ENCODE results near the gene PGPEP1.

Gene PGPEP1

GRCh38 chr19:18386543-18387271 lies 46.3 kb downstream of the PGPEP1 start:
- H3K36me3 ChIP-seq, result no peaks in the 10 kb centered on the region
- peaks cover 41% of the 10 kb centered on the region for H3K4me1 ChIP-seq
- H3K27me3 ChIP-seq, result peaks cover 32% of the 10 kb centered on the region; the same call in 1 of the 2 replicates
- TF ChIP-seq Cebpa-rat (IDR thresholded peaks at IDR 0.05), result no peak
- no peak overlapping the region for H3K9ac ChIP-seq
- H3K4me3 ChIP-seq, result no peak overlapping the region
- no peak overlapping the region for H3K27ac ChIP-seq
- H3K4me2 ChIP-seq, result peak overlapping the region; percentile 78
- H3K9me3 ChIP-seq, result no peaks in the 10 kb centered on the region
- no peaks in the 10 kb centered on the region for H4K20me1 ChIP-seq

GRCh38 chr19:18388100-18388959 lies 47.9 kb downstream of the PGPEP1 start:
- Histone ChIP-seq H3K4me3 (peak overlapping the region; percentile 53), H3K4me2 (peak overlapping the region; percentile 78), H3K9me3 (no peaks in the 10 kb centered on the region), H3K9ac (no peak overlapping the region), H3K27ac (no peak overlapping the region), H3K36me3 (no peaks in the 10 kb centered on the region), H3K4me1 (peaks cover 37% of the 10 kb centered on the region), H4K20me1 (no peaks in the 10 kb centered on the region), H3K27me3 (peaks cover 43% of the 10 kb centered on the region; the same call in 1 of the 2 replicates)
- no peak for TF ChIP-seq Cebpa-rat (IDR thresholded peaks at IDR 0.05)

GRCh38 chr19:18388960-18389725 lies 48.7 kb downstream of the PGPEP1 start:
- no peak overlapping the region for H3K27ac ChIP-seq
- no peak overlapping the region for H3K9ac ChIP-seq
- peak overlapping the region; percentile 53; the same call in 1 of the 2 replicates for H3K4me3 ChIP-seq
- peaks cover 43% of the 10 kb centered on the region; the same call in 1 of the 2 replicates for H3K27me3 ChIP-seq
- no peaks in the 10 kb centered on the region for H3K9me3 ChIP-seq
- peaks cover 37% of the 10 kb centered on the region for H3K4me1 ChIP-seq
- H3K4me2 ChIP-seq, result peak overlapping the region; percentile 78
- TF ChIP-seq Cebpa-rat (IDR thresholded peaks at IDR 0.05), result no peak
- no peaks in the 10 kb centered on the region for H4K20me1 ChIP-seq
- H3K36me3 ChIP-seq, result no peaks in the 10 kb centered on the region

- Histone ChIP-seq H3K9me3 (no peaks in the 10 kb centered on the region), H3K27ac (no peak overlapping the region), H3K4me1 (peaks cover 37% of the 10 kb centered on the region), H3K9ac (no peak overlapping the region), H3K4me2 (no peak overlapping the region), H3K27me3 (peaks cover 43% of the 10 kb centered on the region; the same call in 1 of the 2 replicates), H3K4me3 (no peak overlapping the region), H3K36me3 (no peaks in the 10 kb centered on the region), H4K20me1 (no peaks in the 10 kb centered on the region)
- TF ChIP-seq Cebpa-rat (IDR thresholded peaks at IDR 0.05), result no peak
These were observed 49.3 kb downstream of the PGPEP1 start for GRCh38 chr19:18389726-18390064.

GRCh38 chr19:18390065-18390907 lies 49.9 kb downstream of the PGPEP1 start:
- Histone ChIP-seq H3K36me3 (no peaks in the 10 kb centered on the region), H3K4me1 (peaks cover 37% of the 10 kb centered on the region), H3K27me3 (peaks cover 43% of the 10 kb centered on the region; the same call in 1 of the 2 replicates), H3K4me3 (no peak overlapping the region), H3K27ac (no peak overlapping the region), H3K9me3 (no peaks in the 10 kb centered on the region), H4K20me1 (no peaks in the 10 kb centered on the region), H3K4me2 (no peak overlapping the region), H3K9ac (no peak overlapping the region)
- TF ChIP-seq Cebpa-rat (IDR thresholded peaks at IDR 0.05), result no peak

GRCh38 chr19:18391509-18392075 lies 51.2 kb downstream of the PGPEP1 start:
- H3K4me2 ChIP-seq, result no peak overlapping the region
- no peak overlapping the region for H3K27ac ChIP-seq
- TF ChIP-seq Cebpa-rat (IDR thresholded peaks at IDR 0.05), result no peak

GRCh38 chr19:18392417-18392816 lies 52.0 kb downstream of the PGPEP1 start:
- Histone ChIP-seq H3K36me3 (no peaks in the 10 kb centered on the region), H3K4me2 (peak overlapping the region; percentile 40), H3K9ac (no peak overlapping the region)

More at GRCh38 chr19:18391509-18392075, 51.2 kb downstream of the PGPEP1 start:
- Histone ChIP-seq H3K9ac (no peak overlapping the region), H3K4me1 (peaks cover 36% of the 10 kb centered on the region), H3K9me3 (no peaks in the 10 kb centered on the region), H4K20me1 (no peaks in the 10 kb centered on the region), H3K4me3 (no peak overlapping the region), H3K27me3 (peaks cover 41% of the 10 kb centered on the region; the same call in 1 of the 2 replicates), H3K36me3 (no peaks in the 10 kb centered on the region)

GRCh38 chr19:18392926-18393325 lies 52.5 kb downstream of the PGPEP1 start:
- H3K27me3 ChIP-seq, result peaks cover 38% of the 10 kb centered on the region; the same call in 1 of the 2 replicates
- H3K27ac ChIP-seq, result no peak overlapping the region
- peak overlapping the region; percentile 40; the same call in 1 of the 2 replicates for H3K4me2 ChIP-seq

More at GRCh38 chr19:18392417-18392816, 52.0 kb downstream of the PGPEP1 start:
- TF ChIP-seq Cebpa-rat (IDR thresholded peaks at IDR 0.05), result no peak
- Histone ChIP-seq H3K9me3 (no peaks in the 10 kb centered on the region), H3K27ac (no peak overlapping the region), H3K4me1 (peaks cover 34% of the 10 kb centered on the region), H3K27me3 (peaks cover 39% of the 10 kb centered on the region; the same call in 1 of the 2 replicates), H4K20me1 (no peaks in the 10 kb centered on the region), H3K4me3 (no peak overlapping the region)

More at GRCh38 chr19:18392926-18393325, 52.5 kb downstream of the PGPEP1 start:
- Histone ChIP-seq H3K4me3 (no peak overlapping the region), H3K36me3 (no peaks in the 10 kb centered on the region), H3K9me3 (no peaks in the 10 kb centered on the region), H4K20me1 (no peaks in the 10 kb centered on the region), H3K4me1 (peaks cover 34% of the 10 kb centered on the region), H3K9ac (no peak overlapping the region)
- TF ChIP-seq Cebpa-rat (IDR thresholded peaks at IDR 0.05), result no peak
